ENCODE results near the gene ATP5MC2. TPM values are rescaled to one million over a fixed set of nuclear protein-coding genes. Genes with fewer than 3 reads are reported as not detected.

Gene ATP5MC2
- total and polyA plus RNA-seq, 9 of the 15 experiments (the other 6 are each of a cell fraction or from before 2014, with no cell fraction given), result 314 to 1,208 (median 468) TPM

- 0 out of 2 replicates have a peak, but pooled peaks have one; percentile 82 for TF ChIP-seq THRB (CRISPR knock-in tag; conservative IDR thresholded peaks at IDR 0.05)
- TF ChIP-seq CTCF (IDR thresholded peaks at IDR 0.05 in 2 of 3, conservative IDR thresholded peaks at IDR 0.05 in 1 of 3; ENCODE audit: insufficient read depth in 2 of 3, low read depth in 1 of 3, low read length in 3 of 3), result no peak
- TF ChIP-seq SAP30 (IDR thresholded peaks at IDR 0.05; ENCODE audit: borderline replicate concordance, insufficient read depth, low read depth, low read length, poor library complexity, severe bottlenecking), result peak; percentile 36
- TF ChIP-seq C11orf30 (IDR thresholded peaks at IDR 0.05; ENCODE audit: low read depth), result no peak
- TF ChIP-seq ARNT (IDR thresholded peaks at IDR 0.05), result 0 out of 4 replicates have a peak, but pooled peaks of 1 of the 2 experiments have one; percentile 29
- 0 out of 4 replicates have a peak, but pooled peaks of 1 of the 2 experiments have one; percentile 67 for TF ChIP-seq ZNF318 (IDR thresholded peaks at IDR 0.05; ENCODE audit: borderline replicate concordance in 1 of 2, low read depth in 1 of 2)
- TF ChIP-seq HDGF (IDR thresholded peaks at IDR 0.05), result 0 out of 2 replicates have a peak, but pooled peaks have one; percentile 79
- no peak for TF ChIP-seq SREBF1 (IDR thresholded peaks at IDR 0.05; ENCODE audit: borderline replicate concordance, low read depth, low read length)
- TF ChIP-seq EHMT2 (IDR thresholded peaks at IDR 0.05), result peak; percentile 56; the same call in 1 of the 2 replicates
- 0 out of 2 replicates have a peak, but pooled peaks have one; percentile 6 for TF ChIP-seq TAL1 (IDR thresholded peaks at IDR 0.05)
- TF ChIP-seq POLR2A (conservative IDR thresholded peaks at IDR 0.05), result peak; percentile 31; the same call in 1 of the 2 replicates
- TF ChIP-seq ZNF695 (CRISPR knock-in tag; IDR thresholded peaks at IDR 0.05), result no peak
- no peak for TF ChIP-seq FOXP4 (CRISPR knock-in tag; IDR thresholded peaks at IDR 0.05; ENCODE audit: borderline replicate concordance)
Observed at GRCh38 chr12:53625373-53625945, 50.4 kb downstream of the ATP5MC2 start (continued).

Measured in K562 (cell line).